Gastroesophageal sphincter (tissue), 4 donors: Measurements from ENCODE around the gene ATP11B. TPM values are rescaled to one million over a fixed set of nuclear protein-coding genes. Genes with fewer than 3 reads are reported as not detected.

Source experiments
- ATAC-seq: fragments of 150-250 bp; one replicate; pipeline ENCODE4 v1.9.1; 2016; ENCODE audit warnings: mild to moderate bottlenecking, moderate library complexity
- H3K27ac ChIP-seq, 4 donors: fragments of 200-600 bp; sonication (generic) in 3 of 4; 1 replicate in 3 of 4; 2 replicates in 1 of 4; pipeline ENCODE4 v1.5.1; 2016 to 2019
- H3K27me3 ChIP-seq: fragments of 200-600 bp; sonication (generic); one replicate; pipeline ENCODE4 v1.5.1; 2019
- H3K36me3 ChIP-seq, 2 donors: fragments of 200-600 bp; sonication (generic); one replicate each; pipeline ENCODE4 v1.5.1; 2019; ENCODE audit warnings: control low read depth in 1 of 2
- H3K4me1 ChIP-seq, 3 donors: fragments of 200-600 bp; sonication (generic); 1 replicate in 2 of 3; 2 replicates in 1 of 3; pipeline ENCODE4 v1.5.1; 2016 to 2019; ENCODE audit warnings: control low read depth in 2 of 3
- H3K4me3 ChIP-seq, 2 donors: fragments of 200-600 bp; sonication (generic); one replicate each; pipeline ENCODE4 v1.5.1; 2019; ENCODE audit warnings: mild to moderate bottlenecking in 1 of 2, moderate library complexity in 1 of 2
- H3K9me3 ChIP-seq, 3 donors: fragments of 200-600 bp; sonication (generic); one replicate each; pipeline ENCODE4 v1.5.1; 2017 to 2019; ENCODE audit warnings: control low read depth in 2 of 3
- EP300 ChIP-seq: sonication (generic); formaldehyde crosslinking; IDR thresholded peaks from one replicate; pipeline ENCODE4 v1.6.1; 2017; ENCODE audit warnings: antibody characterized with exemption, mild to moderate bottlenecking
- POLR2A ChIP-seq, 2 donors: fragments of 450-650 bp; IDR thresholded peaks; one replicate each; pipeline ENCODE4 v1.6.1; 2017; ENCODE audit warnings: antibody characterized with exemption in 2 of 2, mild to moderate bottlenecking in 2 of 2, moderate library complexity in 1 of 2
- POLR2AphosphoS5 ChIP-seq: sonication (generic); formaldehyde crosslinking; IDR thresholded peaks from one replicate; pipeline ENCODE4 v1.6.1; 2017; ENCODE audit warnings: antibody characterized with exemption
- WGBS, 2 donors: methylation state at CpG; one replicate each; pipeline ENCODE4 v1.1.5; 2018; ENCODE audit warnings: low coverage in 1 of 2; 5-methylcytosine and 5-hydroxymethylcytosine counted together
- total RNA-seq, 4 donors: library from RNA; depleted of rRNA; stranded (reverse); fragments of >200 nt; gene quantifications; one replicate each; pipeline ENCODE4 v1.1.0, GENCODE V29; 2016
- TF ChIP-seq, protein P1 (sequence below), 4 experiments: fragments of 200-600 bp in 2 of 4; fragments of 450-650 bp in 2 of 4; sonication (generic) in 1 of 4; IDR thresholded peaks; one replicate each; pipeline ENCODE4 v1.5.1; 2017 to 2019; ENCODE audit warnings: antibody characterized with exemption in 4 of 4, mild to moderate bottlenecking in 2 of 4, moderate library complexity in 2 of 4

ATP11B gene
- total RNA-seq, 4 donors from 2014 or later: 53.8 to 70.7 (median 58.6) TPM

DNA sequence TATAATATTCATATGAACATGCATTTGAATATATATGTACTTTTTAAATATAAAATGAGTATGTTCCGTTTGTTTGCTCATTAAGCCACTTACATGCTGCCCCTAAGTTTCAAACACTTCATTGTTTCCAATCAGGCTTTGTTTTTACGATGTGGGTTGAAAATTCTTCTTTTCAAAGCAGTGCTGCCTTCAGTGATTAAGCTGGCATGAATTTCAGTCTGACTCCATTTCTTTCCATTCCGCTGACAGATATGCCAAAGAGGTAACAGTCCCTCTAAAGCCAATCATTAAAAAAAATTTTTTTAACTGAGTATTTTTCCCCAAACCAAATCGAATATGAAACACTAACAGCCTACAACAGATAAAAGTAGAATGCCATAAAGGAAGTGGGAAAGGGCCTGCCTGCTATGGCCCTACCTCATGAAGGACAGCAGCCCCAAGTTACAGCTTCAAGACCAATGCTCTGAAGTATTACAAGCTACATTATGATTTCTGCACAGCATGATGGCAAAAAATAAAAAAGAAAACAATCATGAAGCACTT lies 147.0 kb downstream of the ATP11B start:
- ATAC-seq: no peak
- TF ChIP-seq EP300 (no peak), POLR2A (IDR thresholded peaks at IDR 0.05) (no peak), POLR2AphosphoS5 (no peak)
- Histone ChIP-seq H3K36me3 (peaks cover 0 to 24% of the 10 kb centered on the region in 2 donors), H3K27ac (no peak overlapping the region), H3K9me3 (no peaks in the 10 kb centered on the region), H3K27me3 (no peaks in the 10 kb centered on the region), H3K4me1 (no peaks in the 10 kb centered on the region), H3K4me3 (no peak overlapping the region)
- WGBS, 2 donors: 73 to 86% methylated on average over 2 to 4 of the region's 4 CpGs

DNA sequence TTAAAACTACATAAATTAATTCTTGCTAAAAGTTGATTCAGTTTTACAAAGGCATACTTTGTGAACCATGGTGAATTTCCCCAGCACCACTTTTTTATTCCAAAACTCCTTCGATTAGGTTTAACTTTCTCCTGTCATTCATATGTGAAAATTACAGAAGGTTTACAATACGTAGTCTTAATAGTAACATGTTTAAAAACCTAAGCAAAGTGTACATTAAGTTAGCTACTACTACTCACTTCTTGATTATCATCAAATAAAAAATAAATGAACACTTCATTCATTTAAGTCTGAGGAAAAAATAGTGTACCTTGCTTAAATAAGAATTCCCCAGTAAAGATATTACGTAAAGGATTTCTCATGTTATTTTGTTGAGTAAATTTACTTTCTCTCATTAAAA lies 148.4 kb downstream of the ATP11B start:
- Histone ChIP-seq H3K27me3 (no peaks in the 10 kb centered on the region), H3K4me3 (no peak overlapping the region), H3K36me3 (peaks cover 0 to 38% of the 10 kb centered on the region in 2 donors), H3K9me3 (no peaks in the 10 kb centered on the region), H3K4me1 (no peaks in the 10 kb centered on the region), H3K27ac (no peak overlapping the region)
- WGBS, 2 donors: 96 to 100% methylated on average over 2 to 3 of the region's 3 CpGs
- TF ChIP-seq, protein P1, sequence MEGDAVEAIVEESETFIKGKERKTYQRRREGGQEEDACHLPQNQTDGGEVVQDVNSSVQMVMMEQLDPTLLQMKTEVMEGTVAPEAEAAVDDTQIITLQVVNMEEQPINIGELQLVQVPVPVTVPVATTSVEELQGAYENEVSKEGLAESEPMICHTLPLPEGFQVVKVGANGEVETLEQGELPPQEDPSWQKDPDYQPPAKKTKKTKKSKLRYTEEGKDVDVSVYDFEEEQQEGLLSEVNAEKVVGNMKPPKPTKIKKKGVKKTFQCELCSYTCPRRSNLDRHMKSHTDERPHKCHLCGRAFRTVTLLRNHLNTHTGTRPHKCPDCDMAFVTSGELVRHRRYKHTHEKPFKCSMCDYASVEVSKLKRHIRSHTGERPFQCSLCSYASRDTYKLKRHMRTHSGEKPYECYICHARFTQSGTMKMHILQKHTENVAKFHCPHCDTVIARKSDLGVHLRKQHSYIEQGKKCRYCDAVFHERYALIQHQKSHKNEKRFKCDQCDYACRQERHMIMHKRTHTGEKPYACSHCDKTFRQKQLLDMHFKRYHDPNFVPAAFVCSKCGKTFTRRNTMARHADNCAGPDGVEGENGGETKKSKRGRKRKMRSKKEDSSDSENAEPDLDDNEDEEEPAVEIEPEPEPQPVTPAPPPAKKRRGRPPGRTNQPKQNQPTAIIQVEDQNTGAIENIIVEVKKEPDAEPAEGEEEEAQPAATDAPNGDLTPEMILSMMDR (IDR thresholded peaks at IDR 0.05): no peak
- TF ChIP-seq POLR2A (IDR thresholded peaks at IDR 0.05) (no peak), POLR2AphosphoS5 (no peak), EP300 (no peak)
- no peak for ATAC-seq

DNA sequence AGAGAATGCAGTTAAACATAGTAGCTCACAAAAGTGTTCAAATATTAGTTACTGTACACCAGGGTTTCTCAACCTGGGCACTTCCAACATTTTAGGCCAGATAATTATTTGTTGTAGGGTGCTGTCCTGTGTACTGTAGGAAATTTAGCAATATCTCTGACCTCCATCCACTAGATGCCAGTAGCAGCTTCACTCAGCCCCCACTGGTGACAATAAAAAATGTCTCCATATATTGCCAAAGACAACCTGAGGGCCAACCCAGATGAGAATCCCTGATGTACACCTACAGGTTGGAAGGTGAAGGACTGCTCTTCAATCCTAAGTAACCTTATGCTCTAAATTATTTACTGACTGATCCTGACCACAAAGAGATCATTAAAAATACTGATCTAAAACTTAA lies 154.6 kb downstream of the ATP11B start:
- H3K27me3 ChIP-seq: no peaks in the 10 kb centered on the region
- TF ChIP-seq POLR2A (IDR thresholded peaks at IDR 0.05) (no peak), POLR2AphosphoS5 (no peak), EP300 (no peak)
- TF ChIP-seq, protein P1 (IDR thresholded peaks at IDR 0.05): no peak
- H3K9me3 ChIP-seq: no peaks in the 10 kb centered on the region
- no peak for ATAC-seq
- H3K4me1 ChIP-seq: no peaks in the 10 kb centered on the region
- H3K36me3 ChIP-seq: peaks cover 0 to 58% of the 10 kb centered on the region in 2 donors
- H3K4me3 ChIP-seq: no peak overlapping the region
- H3K27ac ChIP-seq: no peak overlapping the region

DNA sequence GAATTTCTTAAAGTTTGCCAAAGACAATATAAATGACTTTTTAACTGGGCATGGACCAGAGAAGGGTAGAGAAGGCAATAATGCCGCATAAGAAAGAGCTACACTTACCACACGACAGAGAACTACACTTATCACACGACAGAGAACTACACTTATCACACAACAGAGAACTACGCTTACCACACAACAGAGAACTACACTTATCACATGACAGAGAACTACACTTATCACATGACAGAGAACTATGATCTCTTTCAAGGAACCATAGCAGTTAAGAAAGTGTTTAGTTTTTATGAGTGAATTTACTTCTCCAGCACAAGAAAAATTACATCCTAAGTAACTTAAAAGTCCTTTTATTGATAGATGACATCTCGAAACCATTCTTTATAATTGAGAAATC lies 155.0 kb downstream of the ATP11B start:
- TF ChIP-seq POLR2A (IDR thresholded peaks at IDR 0.05): no peak
- TF ChIP-seq EP300: no peak
- TF ChIP-seq, protein P1 (IDR thresholded peaks at IDR 0.05): no peak
- Histone ChIP-seq H3K27ac (no peak overlapping the region), H3K4me3 (no peak overlapping the region), H3K27me3 (no peaks in the 10 kb centered on the region), H3K9me3 (no peaks in the 10 kb centered on the region), H3K4me1 (no peaks in the 10 kb centered on the region), H3K36me3 (peaks cover 0 to 62% of the 10 kb centered on the region in 2 donors)
- WGBS, 2 donors: 82 to 84% methylated on average over 5 of the region's 5 CpGs
- ATAC-seq: no peak

DNA sequence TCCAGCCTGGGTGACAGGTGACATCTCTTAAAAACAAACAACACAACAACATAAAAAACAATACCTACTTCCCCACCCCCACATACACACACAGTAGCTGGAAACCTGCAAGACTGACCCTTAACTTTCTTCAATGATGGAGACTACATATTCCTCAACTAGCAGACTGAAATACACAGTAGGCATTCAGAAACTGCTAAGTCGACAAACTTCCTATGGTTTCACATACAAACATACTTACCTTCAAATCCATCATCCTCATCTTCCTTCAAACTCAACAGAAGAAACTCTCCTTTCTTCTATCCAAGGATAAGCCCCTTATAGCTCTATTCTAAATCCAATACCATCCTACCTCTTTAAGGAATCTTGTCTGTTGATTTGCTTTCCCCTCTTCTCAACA lies 156.4 kb downstream of the ATP11B start:
- Histone ChIP-seq H3K27me3 (no peaks in the 10 kb centered on the region), H3K4me3 (no peak overlapping the region), H3K36me3 (peaks cover 0 to 51% of the 10 kb centered on the region in 2 donors), H3K4me1 (no peaks in the 10 kb centered on the region), H3K27ac (no peak overlapping the region), H3K9me3 (no peaks in the 10 kb centered on the region)
- 95 to 100% methylated on average over 1 of the region's 1 CpG for WGBS, 2 donors
- no peak for ATAC-seq
- TF ChIP-seq, protein P1 (IDR thresholded peaks at IDR 0.05): no peak
- no peak for TF ChIP-seq EP300
- no peak for TF ChIP-seq POLR2AphosphoS5
- no peak for TF ChIP-seq POLR2A (IDR thresholded peaks at IDR 0.05)
